Measurements from ENCODE around the gene SPRED2.

DNA sequence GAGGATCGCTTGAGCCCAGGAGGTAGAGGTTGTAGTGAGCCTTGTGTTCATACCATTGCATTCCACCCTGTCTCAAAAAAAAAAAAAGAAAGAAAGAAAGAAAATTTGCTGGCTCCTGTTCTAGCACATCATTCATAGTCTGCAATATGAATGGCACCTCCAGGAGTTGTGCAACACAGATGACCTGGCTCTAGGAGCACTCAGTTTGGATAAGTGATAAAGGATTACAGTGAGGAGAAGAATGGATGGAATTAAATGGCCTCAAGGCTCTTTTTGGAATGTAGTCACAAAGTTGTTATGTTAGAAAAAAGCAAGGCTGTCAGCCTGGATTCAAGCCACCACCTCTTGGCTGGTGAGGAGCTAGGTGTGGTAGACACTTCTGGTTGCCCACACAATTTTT is 21.5 kb upstream of the SPRED2 start:
- TF ChIP-seq POLR2AphosphoS5 (IDR thresholded peaks at IDR 0.05; ENCODE audit: low read depth): no peak
- TF ChIP-seq, protein P1, sequence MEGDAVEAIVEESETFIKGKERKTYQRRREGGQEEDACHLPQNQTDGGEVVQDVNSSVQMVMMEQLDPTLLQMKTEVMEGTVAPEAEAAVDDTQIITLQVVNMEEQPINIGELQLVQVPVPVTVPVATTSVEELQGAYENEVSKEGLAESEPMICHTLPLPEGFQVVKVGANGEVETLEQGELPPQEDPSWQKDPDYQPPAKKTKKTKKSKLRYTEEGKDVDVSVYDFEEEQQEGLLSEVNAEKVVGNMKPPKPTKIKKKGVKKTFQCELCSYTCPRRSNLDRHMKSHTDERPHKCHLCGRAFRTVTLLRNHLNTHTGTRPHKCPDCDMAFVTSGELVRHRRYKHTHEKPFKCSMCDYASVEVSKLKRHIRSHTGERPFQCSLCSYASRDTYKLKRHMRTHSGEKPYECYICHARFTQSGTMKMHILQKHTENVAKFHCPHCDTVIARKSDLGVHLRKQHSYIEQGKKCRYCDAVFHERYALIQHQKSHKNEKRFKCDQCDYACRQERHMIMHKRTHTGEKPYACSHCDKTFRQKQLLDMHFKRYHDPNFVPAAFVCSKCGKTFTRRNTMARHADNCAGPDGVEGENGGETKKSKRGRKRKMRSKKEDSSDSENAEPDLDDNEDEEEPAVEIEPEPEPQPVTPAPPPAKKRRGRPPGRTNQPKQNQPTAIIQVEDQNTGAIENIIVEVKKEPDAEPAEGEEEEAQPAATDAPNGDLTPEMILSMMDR (IDR thresholded peaks at IDR 0.05; ENCODE audit: insufficient read depth, low read length): no peak
